H1 (cell line): ENCODE data around the gene FLOT1.

Source experiments
- GABPA ChIP-seq: IDR thresholded peaks from 2 replicates; pipeline ENCODE4 v1.6.1; 2011; ENCODE audit warnings: mild to moderate bottlenecking, low read length, moderate library complexity, borderline replicate concordance; ENCODE audit not compliant: insufficient read depth
- RFX5 ChIP-seq: IDR thresholded peaks from 2 replicates; pipeline ENCODE4 v1.6.1; 2011; ENCODE audit warnings: low read depth, low read length, improper control_type of control experiment, borderline replicate concordance

DNA sequence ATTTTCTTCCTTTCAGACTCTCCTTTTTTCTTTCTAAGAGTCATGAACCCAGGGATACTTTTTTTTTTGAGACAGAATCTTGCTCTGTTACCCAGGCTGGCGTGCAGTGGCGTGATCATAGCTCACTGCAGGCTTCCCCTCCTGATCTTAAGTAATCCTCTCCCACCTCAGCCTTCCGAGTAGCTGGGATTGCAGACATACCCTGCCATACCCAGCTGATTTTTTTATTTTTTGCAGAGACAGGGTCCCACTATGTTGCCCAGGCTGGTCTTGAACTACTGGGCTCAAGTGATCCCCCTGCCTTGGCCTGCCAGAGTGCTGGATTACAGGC lies 34.6 kb upstream of the FLOT1 start:
- no peak for TF ChIP-seq GABPA
- TF ChIP-seq RFX5: no peak
